22Rv1 (cell line): ENCODE results near the gene KRTAP5-1.
"Not testable (repeated sequence)": the region's sequence is repeated elsewhere in the genome, so short reads cannot be mapped to it uniquely, and the experiment has no call there.

Source experiments
- ZFX ChIP-seq: fragments of 450-650 bp; IDR thresholded peaks from 2 replicates; pipeline ENCODE4 v1.6.1; 2017; ENCODE audit warnings: antibody characterized with exemption, borderline replicate concordance
- TF ChIP-seq, protein P1 (sequence below): fragments of 450-650 bp; IDR thresholded peaks from 2 replicates; pipeline ENCODE4 v1.5.1; 2017; ENCODE audit warnings: mild to moderate bottlenecking

DNA sequence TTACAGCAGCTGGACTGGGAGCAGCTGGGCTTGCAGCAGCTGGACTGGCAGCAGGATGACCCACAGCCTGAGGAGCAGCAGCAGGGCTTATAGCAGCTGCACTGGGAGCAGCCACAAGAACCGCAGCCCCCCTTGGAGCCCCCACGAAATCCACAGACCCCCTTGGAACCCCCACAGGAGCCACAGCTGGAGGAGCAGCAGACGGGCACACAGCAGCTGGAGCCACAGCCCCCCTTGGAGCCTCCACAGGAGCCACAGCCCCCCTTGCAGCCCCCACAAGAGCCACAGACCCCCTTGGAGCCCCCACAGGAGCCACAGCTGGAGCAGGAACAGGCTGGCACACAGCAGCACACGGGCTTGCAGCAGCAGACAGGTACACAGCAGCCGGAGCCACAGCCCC is 22.8 kb upstream of the KRTAP5-1 start:
- TF ChIP-seq, protein P1, sequence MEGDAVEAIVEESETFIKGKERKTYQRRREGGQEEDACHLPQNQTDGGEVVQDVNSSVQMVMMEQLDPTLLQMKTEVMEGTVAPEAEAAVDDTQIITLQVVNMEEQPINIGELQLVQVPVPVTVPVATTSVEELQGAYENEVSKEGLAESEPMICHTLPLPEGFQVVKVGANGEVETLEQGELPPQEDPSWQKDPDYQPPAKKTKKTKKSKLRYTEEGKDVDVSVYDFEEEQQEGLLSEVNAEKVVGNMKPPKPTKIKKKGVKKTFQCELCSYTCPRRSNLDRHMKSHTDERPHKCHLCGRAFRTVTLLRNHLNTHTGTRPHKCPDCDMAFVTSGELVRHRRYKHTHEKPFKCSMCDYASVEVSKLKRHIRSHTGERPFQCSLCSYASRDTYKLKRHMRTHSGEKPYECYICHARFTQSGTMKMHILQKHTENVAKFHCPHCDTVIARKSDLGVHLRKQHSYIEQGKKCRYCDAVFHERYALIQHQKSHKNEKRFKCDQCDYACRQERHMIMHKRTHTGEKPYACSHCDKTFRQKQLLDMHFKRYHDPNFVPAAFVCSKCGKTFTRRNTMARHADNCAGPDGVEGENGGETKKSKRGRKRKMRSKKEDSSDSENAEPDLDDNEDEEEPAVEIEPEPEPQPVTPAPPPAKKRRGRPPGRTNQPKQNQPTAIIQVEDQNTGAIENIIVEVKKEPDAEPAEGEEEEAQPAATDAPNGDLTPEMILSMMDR, result not testable (repeated sequence)
- TF ChIP-seq ZFX, result not testable (repeated sequence)
